Osteocyte (in vitro differentiated cells): ENCODE measurements around the gene ASPG. TPM values are rescaled to one million over a fixed set of nuclear protein-coding genes. Genes with fewer than 3 reads are reported as not detected.

ENCODE experiments used
- DNase-seq: peaks from one replicate; pipeline ENCODE4 v3.0.0; 2021; ENCODE audit warnings: mixed read lengths; ENCODE audit not compliant: unreplicated experiment; ENCODE audit errors: extremely low spot score
- H3K27ac Mint-ChIP-seq: one replicate; pipeline ENCODE4 v1.8.0; 2021; ENCODE audit warnings: mild to moderate bottlenecking, mixed read lengths; ENCODE audit not compliant: unreplicated experiment
- H3K27me3 Mint-ChIP-seq: one replicate; pipeline ENCODE4 v1.8.0; 2021; ENCODE audit warnings: mixed read lengths; ENCODE audit not compliant: unreplicated experiment
- H3K36me3 Mint-ChIP-seq: one replicate; pipeline ENCODE4 v1.8.0; 2021; ENCODE audit warnings: mixed read lengths; ENCODE audit not compliant: unreplicated experiment
- H3K4me1 Mint-ChIP-seq: one replicate; pipeline ENCODE4 v1.8.0; 2021; ENCODE audit warnings: mixed read lengths; ENCODE audit not compliant: unreplicated experiment
- H3K4me3 Mint-ChIP-seq: one replicate; pipeline ENCODE4 v1.8.0; 2021; ENCODE audit warnings: mild to moderate bottlenecking, moderate library complexity, mixed read lengths; ENCODE audit not compliant: unreplicated experiment
- H3K9me3 Mint-ChIP-seq: one replicate; pipeline ENCODE4 v1.8.0; 2021; ENCODE audit warnings: mixed read lengths; ENCODE audit not compliant: unreplicated experiment
- CTCF ChIP-seq: fragments of 200-600 bp; sonication (generic); IDR thresholded peaks from 2 replicates; pipeline ENCODE4 v1.5.0; 2021; ENCODE audit warnings: antibody characterized with exemption, mild to moderate bottlenecking, moderate library complexity
- total RNA-seq: library from RNA; stranded (reverse); gene quantifications from 2 replicates; pipeline ENCODE4 v1.2.1, GENCODE V29; 2021

Gene ASPG
- total RNA-seq, 1 donor from 2014 or later, result not detected

GRCh38 chr14:104096318-104096717, 10.8 kb downstream of the ASPG start:
- H3K4me1 Mint-ChIP-seq, result peaks cover 3% of the 10 kb centered on the region
- no peak for DNase-seq
- no peaks in the 10 kb centered on the region for H3K36me3 Mint-ChIP-seq
- H3K27me3 Mint-ChIP-seq, result no peaks in the 10 kb centered on the region
- no peaks in the 10 kb centered on the region for H3K9me3 Mint-ChIP-seq
- no peak for TF ChIP-seq CTCF
- no peak overlapping the region for H3K4me3 Mint-ChIP-seq
- H3K27ac Mint-ChIP-seq, result no peak overlapping the region

- no peak overlapping the region for H3K4me3 Mint-ChIP-seq
- H3K27me3 Mint-ChIP-seq, result no peaks in the 10 kb centered on the region
- DNase-seq, result no peak
- H3K9me3 Mint-ChIP-seq, result no peaks in the 10 kb centered on the region
- TF ChIP-seq CTCF, result peak; percentile 32
- no peaks in the 10 kb centered on the region for H3K36me3 Mint-ChIP-seq
- H3K27ac Mint-ChIP-seq, result no peak overlapping the region
- H3K4me1 Mint-ChIP-seq, result peaks cover 3% of the 10 kb centered on the region
Measured at GRCh38 chr14:104096751-104097700, 11.5 kb downstream of the ASPG start.

- H3K36me3 Mint-ChIP-seq, result no peaks in the 10 kb centered on the region
- no peak overlapping the region for H3K4me3 Mint-ChIP-seq
- H3K27me3 Mint-ChIP-seq, result no peaks in the 10 kb centered on the region
- no peak for TF ChIP-seq CTCF
- peaks cover 3% of the 10 kb centered on the region for H3K4me1 Mint-ChIP-seq
- no peak overlapping the region for H3K27ac Mint-ChIP-seq
- H3K9me3 Mint-ChIP-seq, result no peaks in the 10 kb centered on the region
- no peak for DNase-seq
Measured at GRCh38 chr14:104098272-104099095, 13.0 kb downstream of the ASPG start.

- TF ChIP-seq CTCF, result no peak
- no peaks in the 10 kb centered on the region for H3K27me3 Mint-ChIP-seq
- H3K4me1 Mint-ChIP-seq, result peaks cover 2% of the 10 kb centered on the region
- DNase-seq, result no peak
- H3K9me3 Mint-ChIP-seq, result no peaks in the 10 kb centered on the region
- H3K27ac Mint-ChIP-seq, result no peak overlapping the region
- no peaks in the 10 kb centered on the region for H3K36me3 Mint-ChIP-seq
- H3K4me3 Mint-ChIP-seq, result no peak overlapping the region
Measured at GRCh38 chr14:104099096-104100041, 13.9 kb downstream of the ASPG start.
